Mesothelial cell of epicardium (in vitro differentiated cells): ENCODE results near the gene TMEM132C. TPM values are rescaled to one million over a fixed set of nuclear protein-coding genes. Genes with fewer than 3 reads are reported as not detected.

Experiments
- DNase-seq, 2 experiments: peaks; one replicate each; pipeline ENCODE4 v3.0.0; 2021; ENCODE audit warnings: low spot score in 2 of 2; ENCODE audit not compliant: unreplicated experiment in 2 of 2
- H3K27ac Mint-ChIP-seq: 2 replicates; pipeline ENCODE4 v1.8.0; 2021; ENCODE audit warnings: mixed read lengths
- H3K27me3 Mint-ChIP-seq: 2 replicates; pipeline ENCODE4 v1.8.0; 2021; ENCODE audit warnings: low read depth, mixed read lengths
- H3K36me3 Mint-ChIP-seq: 2 replicates; pipeline ENCODE4 v1.8.0; 2021; ENCODE audit warnings: mixed read lengths
- H3K4me1 Mint-ChIP-seq: 2 replicates; pipeline ENCODE4 v1.8.0; 2021; ENCODE audit warnings: mixed read lengths
- H3K4me3 Mint-ChIP-seq: 2 replicates; pipeline ENCODE4 v1.8.0; 2021; ENCODE audit warnings: mild to moderate bottlenecking, moderate library complexity, mixed read lengths
- H3K9me3 Mint-ChIP-seq: 2 replicates; pipeline ENCODE4 v1.8.0; 2021; ENCODE audit warnings: mixed read lengths
- total RNA-seq: library from RNA; stranded (reverse); gene quantifications from 3 replicates; pipeline ENCODE4 v1.2.1, GENCODE V29; 2021
- TF ChIP-seq, protein P1 (sequence below): fragments of 200-600 bp; sonication (generic); IDR thresholded peaks from one replicate; pipeline ENCODE4 v1.5.0; 2021; ENCODE audit warnings: antibody characterized with exemption; ENCODE audit not compliant: unreplicated experiment

Gene TMEM132C
- total RNA-seq, 1 donor from 2014 or later = 25.5 TPM

DNA sequence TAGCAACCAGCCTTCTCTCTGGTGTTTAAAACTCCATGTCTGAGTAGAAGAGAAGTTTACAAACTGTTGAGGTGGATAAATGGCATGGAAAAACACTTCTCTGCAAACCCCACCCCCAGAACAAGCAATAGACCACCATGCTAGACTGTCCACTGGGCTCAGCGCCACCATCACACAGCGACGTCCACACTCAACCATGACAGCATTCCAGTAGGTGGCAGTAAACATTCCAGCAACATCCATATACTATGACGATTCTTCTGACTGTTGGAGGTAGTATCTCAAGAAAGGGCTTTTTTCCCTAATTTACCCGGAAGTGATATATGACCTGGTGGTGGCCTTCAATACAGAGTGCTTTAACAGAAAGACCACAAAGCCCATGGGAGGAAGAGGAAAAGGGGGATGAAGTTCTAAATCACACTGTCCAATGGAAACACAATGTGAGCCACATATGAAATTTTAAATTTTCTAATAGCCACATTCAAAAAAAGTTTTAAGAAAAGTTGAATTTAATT lies 404.6 kb downstream of the TMEM132C start:
- H3K27me3 Mint-ChIP-seq = no peaks in the 10 kb centered on the region
- H3K4me1 Mint-ChIP-seq = no peaks in the 10 kb centered on the region
- peaks cover 5% of the 10 kb centered on the region for H3K36me3 Mint-ChIP-seq
- peaks cover 24% of the 10 kb centered on the region for H3K9me3 Mint-ChIP-seq
- TF ChIP-seq, protein P1, sequence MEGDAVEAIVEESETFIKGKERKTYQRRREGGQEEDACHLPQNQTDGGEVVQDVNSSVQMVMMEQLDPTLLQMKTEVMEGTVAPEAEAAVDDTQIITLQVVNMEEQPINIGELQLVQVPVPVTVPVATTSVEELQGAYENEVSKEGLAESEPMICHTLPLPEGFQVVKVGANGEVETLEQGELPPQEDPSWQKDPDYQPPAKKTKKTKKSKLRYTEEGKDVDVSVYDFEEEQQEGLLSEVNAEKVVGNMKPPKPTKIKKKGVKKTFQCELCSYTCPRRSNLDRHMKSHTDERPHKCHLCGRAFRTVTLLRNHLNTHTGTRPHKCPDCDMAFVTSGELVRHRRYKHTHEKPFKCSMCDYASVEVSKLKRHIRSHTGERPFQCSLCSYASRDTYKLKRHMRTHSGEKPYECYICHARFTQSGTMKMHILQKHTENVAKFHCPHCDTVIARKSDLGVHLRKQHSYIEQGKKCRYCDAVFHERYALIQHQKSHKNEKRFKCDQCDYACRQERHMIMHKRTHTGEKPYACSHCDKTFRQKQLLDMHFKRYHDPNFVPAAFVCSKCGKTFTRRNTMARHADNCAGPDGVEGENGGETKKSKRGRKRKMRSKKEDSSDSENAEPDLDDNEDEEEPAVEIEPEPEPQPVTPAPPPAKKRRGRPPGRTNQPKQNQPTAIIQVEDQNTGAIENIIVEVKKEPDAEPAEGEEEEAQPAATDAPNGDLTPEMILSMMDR = no peak
- H3K4me3 Mint-ChIP-seq = no peak overlapping the region
- no peak for DNase-seq
- H3K27ac Mint-ChIP-seq = no peak overlapping the region

DNA sequence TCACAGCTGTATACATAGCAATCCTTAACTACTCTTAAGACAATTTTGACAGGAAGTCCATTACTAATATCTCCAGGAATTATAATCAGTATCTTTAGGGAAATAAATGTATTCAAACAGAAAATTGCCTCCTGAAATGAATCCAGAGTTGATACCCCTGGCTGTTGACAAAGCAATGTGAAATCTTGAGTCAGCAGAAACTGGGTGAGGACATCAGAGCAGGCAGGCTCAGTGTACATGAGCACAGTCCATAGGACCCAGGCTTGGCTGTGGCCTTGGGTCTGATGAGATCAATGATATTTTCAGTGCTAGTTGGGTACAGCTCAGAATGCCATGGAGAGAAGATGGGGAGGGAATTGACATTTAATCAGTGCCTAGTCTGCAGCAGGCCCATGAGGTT lies 405.5 kb downstream of the TMEM132C start:
- no peak for DNase-seq
- Mint-ChIP-seq H3K36me3 (peaks cover 5% of the 10 kb centered on the region), H3K9me3 (peaks cover 19% of the 10 kb centered on the region), H3K27ac (no peak overlapping the region), H3K27me3 (no peaks in the 10 kb centered on the region), H3K4me3 (no peak overlapping the region), H3K4me1 (no peaks in the 10 kb centered on the region)
- TF ChIP-seq, protein P1 = no peak

DNA sequence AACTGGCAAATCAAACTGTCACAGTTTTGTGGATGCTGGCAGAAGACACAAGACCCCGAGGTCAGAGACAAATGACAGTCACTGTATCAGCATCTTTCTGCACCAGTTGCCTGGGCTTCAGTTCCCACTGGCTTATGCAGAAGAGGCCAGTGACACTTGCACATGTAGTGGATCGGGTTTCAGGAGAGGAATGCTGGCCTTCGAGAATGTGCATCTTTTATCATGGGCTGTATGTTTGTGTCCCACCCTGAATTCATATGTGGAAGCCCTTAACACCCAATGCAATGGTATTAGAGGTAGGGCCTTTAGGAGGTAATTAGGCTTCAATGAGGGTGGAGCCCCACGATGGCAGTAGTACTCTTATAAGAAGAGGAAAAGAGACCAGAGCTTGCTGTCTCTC lies 405.9 kb downstream of the TMEM132C start:
- Mint-ChIP-seq H3K27me3 (no peaks in the 10 kb centered on the region), H3K27ac (no peak overlapping the region), H3K9me3 (peaks cover 16% of the 10 kb centered on the region), H3K4me1 (no peaks in the 10 kb centered on the region), H3K4me3 (no peak overlapping the region), H3K36me3 (peaks cover 5% of the 10 kb centered on the region)
- TF ChIP-seq, protein P1 = no peak
- DNase-seq = no peak

DNA sequence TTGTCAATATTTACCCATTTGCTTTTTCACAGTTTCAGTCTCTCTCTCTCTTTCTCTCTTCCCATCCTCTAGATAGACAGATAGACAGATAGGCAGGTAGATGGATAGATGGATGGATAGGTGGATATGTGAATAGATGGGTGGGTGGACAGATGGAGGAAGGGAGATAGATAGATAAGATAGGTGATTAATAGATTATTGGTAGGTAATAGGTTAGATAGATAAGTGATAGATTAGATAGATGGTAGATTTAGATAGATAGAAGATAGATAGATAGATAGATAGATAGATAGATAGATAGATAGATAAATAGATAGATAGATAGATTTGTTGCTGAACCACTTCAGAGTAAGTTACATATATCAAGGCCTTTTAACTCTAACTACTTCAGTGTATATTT lies 408.6 kb downstream of the TMEM132C start:
- no peaks in the 10 kb centered on the region for H3K4me1 Mint-ChIP-seq
- no peak for DNase-seq
- H3K27me3 Mint-ChIP-seq = no peaks in the 10 kb centered on the region
- peaks cover 3% of the 10 kb centered on the region for H3K36me3 Mint-ChIP-seq
- H3K27ac Mint-ChIP-seq = no peak overlapping the region
- TF ChIP-seq, protein P1 = no peak
- peaks cover 13% of the 10 kb centered on the region for H3K9me3 Mint-ChIP-seq
- no peak overlapping the region for H3K4me3 Mint-ChIP-seq

DNA sequence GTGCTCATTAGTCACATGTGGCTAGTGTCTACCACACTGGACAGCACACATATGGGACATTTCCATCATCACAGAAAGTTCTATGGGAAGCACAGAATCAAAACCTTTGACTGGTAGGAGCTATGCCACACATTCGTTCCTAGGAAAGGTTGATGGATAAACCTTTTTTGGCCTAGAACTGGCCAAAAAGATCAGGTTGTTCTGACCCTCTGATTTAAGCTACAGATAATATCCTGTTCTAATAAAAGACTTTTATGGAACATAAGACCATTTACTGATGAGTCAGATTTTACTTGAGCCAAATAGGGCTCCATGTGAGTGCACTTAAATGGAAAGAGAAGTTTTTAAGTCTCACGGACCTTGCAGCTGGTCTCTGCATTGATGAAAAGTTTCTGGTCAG lies 413.6 kb downstream of the TMEM132C start:
- no peak overlapping the region for H3K4me3 Mint-ChIP-seq
- H3K36me3 Mint-ChIP-seq = no peaks in the 10 kb centered on the region
- no peak overlapping the region for H3K27ac Mint-ChIP-seq
- TF ChIP-seq, protein P1 = no peak
- H3K9me3 Mint-ChIP-seq = peaks cover 11% of the 10 kb centered on the region
- no peaks in the 10 kb centered on the region for H3K4me1 Mint-ChIP-seq
- H3K27me3 Mint-ChIP-seq = no peaks in the 10 kb centered on the region
- DNase-seq = no peak
